Left kidney (tissue), 2 donors: ENCODE measurements around the gene ANKRD17. TPM values are rescaled to one million over a fixed set of nuclear protein-coding genes. Genes with fewer than 3 reads are reported as not detected.
"Not testable (repeated sequence)": the region's sequence is repeated elsewhere in the genome, so short reads cannot be mapped to it uniquely, and the experiment has no call there.

Source experiments
- DNase-seq: peaks from one replicate; pipeline ENCODE4 v3.0.0-alpha.2; 2013
- polyA plus RNA-seq: library from polyadenylated mRNA; unstranded; fragments of 120-200 nt; gene quantifications from one replicate; pipeline ENCODE4 v1.2.1, GENCODE V29; 2013; ENCODE audit not compliant: insufficient read length

Gene ANKRD17
- polyA plus RNA-seq, 1 donor: 94.3 TPM

GRCh38 chr4:73247100-73247499, 11.5 kb downstream of the ANKRD17 start:
- DNase-seq: no peak

- DNase-seq: no peak
Observed at GRCh38 chr4:73245955-73246354, 12.6 kb downstream of the ANKRD17 start.

DNA sequence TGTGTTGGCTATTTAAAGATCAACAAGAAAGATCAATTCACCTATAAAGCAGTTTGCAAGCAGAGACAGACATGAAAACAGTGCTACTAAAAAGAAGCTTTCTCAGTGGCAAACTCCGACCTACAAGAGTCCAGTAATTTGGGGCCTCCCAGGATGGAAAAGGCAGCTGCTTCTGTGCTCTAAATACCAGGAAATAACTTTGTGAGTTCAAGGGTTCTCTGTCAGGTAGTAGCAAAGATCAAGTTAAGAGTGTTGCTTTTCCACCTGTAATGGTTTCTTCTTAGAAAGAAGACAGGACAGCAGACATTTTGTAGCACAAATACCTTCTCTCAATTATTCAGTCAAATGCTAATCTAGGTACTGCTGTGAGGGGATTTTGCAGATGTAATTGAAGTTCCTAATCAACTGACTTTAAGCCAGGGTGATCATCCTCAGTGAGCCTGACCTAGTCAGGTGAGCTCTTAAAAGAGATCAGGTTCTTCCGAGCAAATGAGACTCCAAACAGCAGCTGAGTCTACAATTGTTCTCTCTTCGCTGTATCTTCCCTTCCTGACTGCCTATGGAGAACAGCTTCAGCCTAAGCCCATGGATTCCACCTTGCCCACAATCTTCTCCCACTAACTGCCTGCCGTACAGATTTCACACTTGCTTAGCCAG, 13.5 kb downstream of the ANKRD17 start:
- no peak for DNase-seq

DNA sequence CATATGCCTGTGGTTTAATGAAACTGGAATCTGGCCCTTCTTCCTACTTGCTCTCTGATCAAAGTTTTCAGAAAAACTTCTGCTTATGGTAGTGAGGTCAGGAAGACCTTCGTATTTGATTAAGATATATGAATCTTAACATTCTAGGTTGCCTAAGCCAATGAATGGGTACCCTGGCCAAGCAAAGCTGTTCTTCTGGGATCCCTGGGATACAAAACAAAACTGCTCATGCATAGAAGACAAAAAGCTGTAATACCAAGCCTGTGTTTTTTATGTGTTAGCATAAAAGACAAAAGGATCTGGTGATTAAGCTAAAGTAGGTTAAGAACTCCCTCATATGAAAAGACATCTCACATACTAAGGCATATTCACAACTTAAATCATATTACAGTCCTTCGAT, 21.6 kb downstream of the ANKRD17 start:
- no peak for DNase-seq

GRCh38 chr4:73236151-73236550, 22.4 kb downstream of the ANKRD17 start:
- no peak for DNase-seq

DNA sequence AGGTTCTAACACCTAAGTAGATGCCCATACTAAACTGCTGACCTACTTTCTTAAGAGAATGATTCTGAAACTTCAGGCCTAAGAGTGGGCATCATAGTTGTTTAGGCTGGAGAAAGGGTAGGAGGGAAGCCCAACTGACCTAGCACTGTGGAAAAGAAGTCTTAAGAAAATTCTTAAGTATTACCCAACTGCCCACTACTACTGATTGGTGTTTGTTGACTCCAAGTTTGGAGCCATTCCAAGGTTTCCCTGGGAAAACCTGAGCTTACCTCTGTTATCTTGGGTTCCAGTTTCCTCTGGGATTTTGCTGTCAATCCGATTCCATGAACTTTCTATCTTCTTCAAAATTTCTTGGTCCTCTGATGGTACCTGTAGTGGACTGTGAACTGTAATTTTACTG, 23.9 kb downstream of the ANKRD17 start:
- no peak for DNase-seq

DNA sequence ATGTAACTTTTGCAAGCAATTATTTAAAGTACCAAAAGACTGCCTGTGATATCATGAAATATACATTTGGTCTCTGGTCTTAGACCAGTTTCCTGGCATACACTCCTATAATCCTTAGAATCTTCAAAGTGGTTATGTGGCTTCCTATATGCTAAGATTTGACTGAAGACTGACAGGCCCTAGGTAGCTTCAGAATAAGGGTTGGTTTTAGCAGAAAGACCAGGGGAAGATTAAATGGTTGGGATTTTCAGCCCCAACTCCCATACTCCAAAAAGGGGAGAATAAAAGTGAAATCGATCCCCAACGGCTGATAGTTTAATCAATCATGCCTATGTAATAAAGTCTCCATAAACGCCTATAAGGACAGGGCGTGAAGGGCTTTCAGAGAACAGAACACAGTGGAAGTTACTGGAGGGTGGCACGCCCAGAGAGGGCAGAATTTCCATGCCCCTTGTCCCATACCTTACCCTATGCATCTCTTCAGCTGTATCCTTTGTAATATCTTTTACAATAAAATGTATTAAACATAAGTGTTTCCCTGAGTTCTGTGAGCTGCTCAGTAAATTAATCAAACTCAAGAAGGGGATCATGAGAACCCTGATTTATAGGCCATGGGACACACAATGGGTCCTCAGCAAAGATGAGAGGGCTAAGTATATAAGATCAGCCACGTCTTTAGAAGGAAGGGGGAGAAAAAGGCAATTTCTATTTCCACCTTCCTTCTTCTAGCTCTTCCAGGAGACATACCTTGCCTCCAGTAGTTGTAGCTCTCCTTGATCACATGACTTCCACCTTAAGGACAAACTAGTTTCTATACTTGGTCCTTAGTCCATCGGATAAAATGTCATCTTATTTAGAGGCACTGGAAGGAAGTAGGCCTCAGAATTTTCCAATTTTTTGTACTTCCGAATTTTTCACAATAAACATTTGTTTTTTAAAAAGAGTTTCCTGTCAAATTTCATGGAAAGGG, 26.8 kb downstream of the ANKRD17 start:
- no peak for DNase-seq

GRCh38 chr4:73230865-73231517, 27.6 kb downstream of the ANKRD17 start:
- DNase-seq: no peak

DNA sequence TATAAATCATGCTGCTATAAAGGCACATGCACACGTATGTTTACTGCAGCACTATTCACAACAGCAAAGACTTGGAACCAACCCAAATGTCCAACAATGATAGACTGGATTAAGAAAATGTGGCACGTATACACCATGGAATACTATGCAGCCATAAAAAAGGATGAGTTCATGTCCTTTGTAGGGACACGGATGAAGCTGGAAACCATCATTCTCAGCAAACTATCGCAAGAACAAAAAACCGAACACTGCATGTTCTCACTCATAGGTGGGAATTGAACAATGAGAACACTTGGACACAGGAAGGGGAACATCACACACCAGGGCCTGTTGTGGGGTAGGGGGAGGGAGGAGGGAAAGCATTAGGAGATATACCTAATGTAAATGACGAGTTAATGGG, 29.8 kb downstream of the ANKRD17 start:
- DNase-seq: not testable (repeated sequence)

GRCh38 chr4:73224886-73225285, 33.7 kb downstream of the ANKRD17 start:
- no peak for DNase-seq

- DNase-seq: no peak
Observed at GRCh38 chr4:73223258-73223650, 35.3 kb downstream of the ANKRD17 start.

GRCh38 chr4:73222466-73223257, 35.9 kb downstream of the ANKRD17 start:
- peak; percentile 87 for DNase-seq

- DNase-seq: no peak
Observed at GRCh38 chr4:73221734-73222133, 36.9 kb downstream of the ANKRD17 start.

- DNase-seq: no peak
Observed at GRCh38 chr4:73220815-73221214, 37.8 kb downstream of the ANKRD17 start.

DNA sequence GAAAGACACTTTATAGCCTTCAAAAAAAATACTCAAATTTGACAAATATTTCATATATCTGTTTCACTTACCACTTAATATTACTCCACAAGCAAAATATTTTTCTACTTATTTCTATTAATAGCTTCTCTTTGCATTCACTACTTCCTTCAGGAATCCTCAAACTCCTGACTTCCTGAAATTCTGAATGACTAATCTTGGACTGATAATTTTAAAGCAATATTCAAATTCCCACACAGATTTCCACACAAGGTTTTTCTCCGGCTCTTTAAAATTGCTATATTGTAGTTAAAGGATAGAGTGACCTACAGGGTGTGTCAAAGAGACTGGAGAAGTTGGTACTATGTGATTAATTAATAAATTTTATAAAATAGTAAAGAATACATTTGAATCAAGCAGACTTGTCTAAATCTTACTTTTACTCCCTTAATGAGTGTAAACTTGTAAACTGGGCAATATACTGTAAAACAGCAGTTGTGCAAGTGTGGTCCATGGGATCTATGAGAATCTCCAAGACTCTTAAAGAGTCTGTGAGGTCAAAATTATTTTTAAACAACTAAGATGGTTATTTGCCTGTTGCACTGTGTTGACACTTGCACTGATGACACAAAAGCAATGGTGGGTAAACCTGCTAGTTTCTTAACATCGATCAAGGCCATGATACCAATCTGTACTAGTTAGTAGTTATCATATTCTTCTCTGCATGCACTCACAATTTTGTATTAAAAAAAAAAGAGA, 44.5 kb downstream of the ANKRD17 start:
- no peak for DNase-seq

DNA sequence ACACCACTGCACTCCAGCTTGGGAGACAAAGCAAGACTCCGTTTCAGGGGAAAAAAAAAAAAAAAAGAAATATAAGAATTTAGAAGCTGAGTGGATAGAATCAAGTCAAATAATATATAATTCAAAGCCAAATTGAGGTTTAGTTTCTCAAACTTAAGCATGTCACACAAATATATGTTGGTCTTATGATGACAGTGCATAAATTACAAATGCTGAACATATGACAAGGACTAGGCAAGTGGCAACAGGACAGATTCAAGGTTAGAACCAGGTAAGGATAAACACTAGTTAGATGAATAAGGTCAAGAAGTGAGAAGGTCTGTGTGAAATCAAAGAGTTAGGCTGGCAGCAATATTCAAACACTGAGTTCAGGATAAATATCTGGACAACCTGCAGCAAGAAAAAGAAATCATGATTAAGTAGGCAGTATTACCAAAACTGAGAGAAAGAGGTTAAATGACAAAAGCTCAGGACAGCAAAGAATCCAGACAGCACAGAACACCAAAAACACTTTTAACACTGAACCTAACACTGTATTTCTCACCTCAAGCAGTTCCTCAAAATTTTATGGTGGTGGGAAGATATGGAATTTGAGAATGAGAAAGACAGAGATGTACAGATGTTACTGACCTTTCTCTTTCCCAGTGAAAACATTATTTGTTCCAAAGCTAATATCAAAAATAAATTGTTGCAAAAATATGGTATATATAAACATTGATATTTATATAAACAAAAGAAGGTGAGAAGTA, 45.4 kb downstream of the ANKRD17 start:
- DNase-seq: no peak

GRCh38 chr4:73211968-73212367, 46.6 kb downstream of the ANKRD17 start:
- no peak for DNase-seq

DNA sequence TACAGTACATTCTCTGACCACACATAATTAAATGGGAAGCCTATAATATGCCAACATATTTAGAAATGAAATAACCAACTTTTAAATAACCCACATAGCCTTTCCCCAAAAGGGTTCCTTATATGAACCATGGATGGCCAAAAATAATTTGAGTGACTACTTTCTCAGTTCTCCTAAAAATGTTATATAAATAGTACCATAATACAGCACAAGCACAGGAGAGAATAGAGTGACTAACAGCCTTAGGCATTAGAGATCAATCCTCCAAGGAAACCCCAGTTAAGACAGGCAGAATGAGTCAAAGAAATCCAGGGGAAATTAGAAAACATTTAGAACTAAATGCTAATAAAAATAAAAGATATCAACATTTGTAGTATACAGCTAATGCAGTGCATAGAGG, 50.2 kb downstream of the ANKRD17 start:
- DNase-seq: no peak

- DNase-seq: no peak
Observed at GRCh38 chr4:73206236-73206635, 52.4 kb downstream of the ANKRD17 start.

- DNase-seq: no peak
Observed at GRCh38 chr4:73205482-73205881, 53.1 kb downstream of the ANKRD17 start.

DNA sequence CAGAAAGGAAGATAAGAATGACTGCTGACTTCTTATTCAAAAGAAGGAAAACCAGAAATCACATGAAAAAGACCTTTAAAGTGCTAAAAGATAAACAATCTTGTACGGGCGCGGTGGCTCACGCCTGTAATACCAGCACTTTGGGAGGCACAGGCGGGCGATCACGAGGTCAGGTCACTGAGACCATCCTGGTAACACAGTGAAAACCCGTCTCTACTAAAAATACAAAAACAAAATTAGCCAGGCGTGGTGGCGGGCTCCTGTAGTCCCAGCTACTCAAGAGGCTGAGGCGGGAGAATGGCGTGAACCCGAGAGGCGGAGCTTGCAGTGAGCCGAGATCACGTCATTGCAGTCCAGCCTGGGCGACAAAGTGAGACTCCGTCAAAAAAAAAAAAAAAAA, 54.6 kb downstream of the ANKRD17 start:
- DNase-seq: not testable (repeated sequence)
